Fibroblast of lung (primary cell): ENCODE results near the gene ADRM1. TPM values are rescaled to one million over a fixed set of nuclear protein-coding genes. Genes with fewer than 3 reads are reported as not detected.

Experiments
- DNase-seq, 2 donors: peaks; one replicate each; pipeline versions ENCODE4 v3.0.0 to v3.0.0-alpha.2; 2010; ENCODE audit warnings: low read depth in 2 of 2
- H2AFZ ChIP-seq: 2 replicates; pipeline ENCODE4 v1.5.1; 2012; ENCODE audit warnings: low read length, control low read depth, inconsistent platforms
- H3K27ac ChIP-seq: 2 replicates; pipeline ENCODE4 v1.5.1; 2011; ENCODE audit warnings: low read length, control low read depth; ENCODE audit not compliant: insufficient read depth
- H3K27me3 ChIP-seq: 2 replicates; pipeline ENCODE4 v1.5.1; 2011; ENCODE audit warnings: mild to moderate bottlenecking, low read length; ENCODE audit not compliant: control insufficient read depth, insufficient read depth
- H3K36me3 ChIP-seq: 2 replicates; pipeline ENCODE4 v1.5.1; 2011; ENCODE audit warnings: low read length; ENCODE audit not compliant: control insufficient read depth, insufficient read depth
- H3K4me1 ChIP-seq: 2 replicates; pipeline ENCODE4 v1.5.1; 2011; ENCODE audit warnings: low read length; ENCODE audit not compliant: control insufficient read depth, insufficient read depth; ENCODE audit errors: extremely low read depth
- H3K4me2 ChIP-seq: 2 replicates; pipeline ENCODE4 v1.5.1; 2011; ENCODE audit warnings: low read length, control low read depth; ENCODE audit not compliant: insufficient read depth; ENCODE audit errors: extremely low read depth
- H3K4me3 ChIP-seq, 4 experiments: fragments of 200-600 bp in 1 of 4; sonication (generic) in 1 of 4; replicated peaks in 1 of 4; 2 replicates each; pipeline ENCODE4 v1.5.1; 2011 to 2016; ENCODE audit warnings: low read length in 4 of 4, low read depth in 3 of 4, mild to moderate bottlenecking in 3 of 4, control low read depth in 2 of 4, inconsistent platforms in 1 of 4, mixed read lengths in 1 of 4; ENCODE audit not compliant: insufficient read depth in 1 of 4; ENCODE audit errors: control extremely low read depth in 1 of 4
- H3K79me2 ChIP-seq: 2 replicates; pipeline ENCODE4 v1.5.1; 2012; ENCODE audit warnings: mild to moderate bottlenecking, low read length, inconsistent platforms; ENCODE audit not compliant: control insufficient read depth, insufficient read depth
- H3K9ac ChIP-seq: 2 replicates; pipeline ENCODE4 v1.5.1; 2011; ENCODE audit warnings: mild to moderate bottlenecking, low read length, control low read depth; ENCODE audit not compliant: insufficient read depth
- H3K9me3 ChIP-seq: 2 replicates; pipeline ENCODE4 v1.5.1; 2012; ENCODE audit warnings: low read depth, low read length; ENCODE audit not compliant: control insufficient read depth, insufficient read depth
- H4K20me1 ChIP-seq: 2 replicates; pipeline ENCODE4 v1.5.1; 2011; ENCODE audit warnings: low read length; ENCODE audit not compliant: control insufficient read depth, insufficient read depth; ENCODE audit errors: extremely low read depth
- EZH2 ChIP-seq: IDR thresholded peaks from 2 replicates; pipeline ENCODE4 v1.5.1; 2012; ENCODE audit warnings: low read length, control low read depth, mild to moderate bottlenecking; ENCODE audit errors: missing control alignments
- polyA plus RNA-seq, 2 donors: library from polyadenylated mRNA; depleted of rRNA in 1 of 2; stranded (reverse) in 1 of 2; unstranded in 1 of 2; fragments of >200 nt; gene quantifications; 2 replicates each; pipeline ENCODE4 v1.2.1, GENCODE V29; 2011 to 2012; ENCODE audit warnings: missing spikeins in 1 of 2
- total RNA-seq: library from RNA; depleted of rRNA; stranded (reverse); fragments of >200 nt; gene quantifications from 2 replicates; pipeline ENCODE4 v1.2.1, GENCODE V29; 2014
- TF ChIP-seq, protein P1 (sequence below), 2 donors: IDR thresholded peaks in 1 of 2; conservative IDR thresholded peaks in 1 of 2; 1 replicate in 1 of 2; 2 replicates in 1 of 2; pipeline ENCODE4 v1.5.1; 2011 to 2012; ENCODE audit warnings: low read length in 2 of 2, control low read depth in 1 of 2, inconsistent platforms in 1 of 2, low read depth in 1 of 2, mild to moderate bottlenecking in 1 of 2

ADRM1 gene
- total and polyA plus RNA-seq, 2 donors (not counting 1 experiment from before 2014, with no cell fraction given), result 41.2 to 71.3 TPM

DNA sequence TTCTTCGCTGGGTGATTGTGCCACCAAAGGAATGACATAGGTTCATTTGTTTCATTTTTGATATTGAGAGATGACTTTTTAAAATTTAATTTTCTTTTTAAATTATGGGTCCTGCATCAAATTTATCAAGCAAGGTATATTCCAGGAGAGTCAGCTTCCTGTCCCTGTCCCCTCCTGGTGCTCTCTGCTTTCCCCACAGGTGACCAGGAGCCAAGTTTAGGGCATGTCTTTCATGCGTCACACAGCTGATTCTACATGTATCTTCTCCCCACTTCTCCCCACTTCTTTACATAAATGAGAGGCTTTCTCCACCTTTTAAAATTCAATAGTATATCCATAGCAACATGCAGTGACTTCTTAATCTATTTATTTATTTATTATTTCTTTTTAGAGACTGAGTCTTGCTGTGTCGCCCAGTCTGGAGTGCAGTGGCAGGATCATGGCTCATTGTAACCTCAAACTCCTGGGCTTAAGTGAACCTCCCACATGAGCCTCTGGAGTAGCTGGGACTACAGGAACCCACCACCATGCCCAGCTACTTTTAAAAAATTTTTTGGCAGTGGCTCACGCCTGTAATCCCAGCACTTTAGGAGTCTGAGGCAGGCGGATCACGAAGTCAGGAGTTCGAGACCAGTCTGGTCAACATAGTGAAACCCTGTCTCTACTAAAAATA lies 34.4 kb upstream of the ADRM1 start:
- H4K20me1 ChIP-seq, result no peaks in the 10 kb centered on the region
- H2AFZ ChIP-seq, result no peak overlapping the region
- H3K79me2 ChIP-seq, result no peaks in the 10 kb centered on the region
- no peak for DNase-seq
- H3K9ac ChIP-seq, result no peak overlapping the region
- H3K27me3 ChIP-seq, result no peaks in the 10 kb centered on the region
- no peak overlapping the region for H3K4me2 ChIP-seq
- H3K36me3 ChIP-seq, result peaks cover 3% of the 10 kb centered on the region
- H3K4me3 ChIP-seq, result no peak overlapping the region
- TF ChIP-seq, protein P1, sequence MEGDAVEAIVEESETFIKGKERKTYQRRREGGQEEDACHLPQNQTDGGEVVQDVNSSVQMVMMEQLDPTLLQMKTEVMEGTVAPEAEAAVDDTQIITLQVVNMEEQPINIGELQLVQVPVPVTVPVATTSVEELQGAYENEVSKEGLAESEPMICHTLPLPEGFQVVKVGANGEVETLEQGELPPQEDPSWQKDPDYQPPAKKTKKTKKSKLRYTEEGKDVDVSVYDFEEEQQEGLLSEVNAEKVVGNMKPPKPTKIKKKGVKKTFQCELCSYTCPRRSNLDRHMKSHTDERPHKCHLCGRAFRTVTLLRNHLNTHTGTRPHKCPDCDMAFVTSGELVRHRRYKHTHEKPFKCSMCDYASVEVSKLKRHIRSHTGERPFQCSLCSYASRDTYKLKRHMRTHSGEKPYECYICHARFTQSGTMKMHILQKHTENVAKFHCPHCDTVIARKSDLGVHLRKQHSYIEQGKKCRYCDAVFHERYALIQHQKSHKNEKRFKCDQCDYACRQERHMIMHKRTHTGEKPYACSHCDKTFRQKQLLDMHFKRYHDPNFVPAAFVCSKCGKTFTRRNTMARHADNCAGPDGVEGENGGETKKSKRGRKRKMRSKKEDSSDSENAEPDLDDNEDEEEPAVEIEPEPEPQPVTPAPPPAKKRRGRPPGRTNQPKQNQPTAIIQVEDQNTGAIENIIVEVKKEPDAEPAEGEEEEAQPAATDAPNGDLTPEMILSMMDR (conservative IDR thresholded peaks at IDR 0.05 in 1 of 2, IDR thresholded peaks at IDR 0.05 in 1 of 2; ENCODE audit: low read depth in 1 of 2, low read length in 2 of 2), result no peak
- no peak for TF ChIP-seq EZH2
- no peaks in the 10 kb centered on the region for H3K4me1 ChIP-seq
- H3K27ac ChIP-seq, result no peak overlapping the region
- no peaks in the 10 kb centered on the region for H3K9me3 ChIP-seq

DNA sequence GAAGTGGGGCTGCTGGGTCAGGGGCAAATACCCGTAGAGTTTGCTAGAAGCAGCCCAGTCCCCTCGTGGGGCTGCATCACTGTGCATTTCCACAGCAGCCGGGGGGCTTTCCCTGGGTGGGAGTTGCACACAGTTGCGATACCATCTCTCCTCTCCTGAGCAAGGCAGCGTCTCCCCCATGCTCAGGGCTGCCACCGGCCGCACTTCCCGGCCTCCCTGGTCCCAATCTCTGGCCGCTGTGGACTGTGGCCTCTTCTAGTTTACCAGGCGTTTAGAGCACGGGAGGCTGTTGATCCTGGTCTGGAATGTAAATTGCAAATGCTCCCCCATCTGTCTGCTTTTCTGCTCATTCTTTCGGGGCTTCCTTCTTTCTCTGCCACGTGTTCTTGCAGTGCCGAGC lies 33.4 kb upstream of the ADRM1 start:
- H3K4me1 ChIP-seq, result no peaks in the 10 kb centered on the region
- H3K79me2 ChIP-seq, result no peaks in the 10 kb centered on the region
- no peaks in the 10 kb centered on the region for H3K9me3 ChIP-seq
- H3K4me2 ChIP-seq, result no peak overlapping the region
- no peak for TF ChIP-seq EZH2
- TF ChIP-seq, protein P1 (conservative IDR thresholded peaks at IDR 0.05 in 1 of 2, IDR thresholded peaks at IDR 0.05 in 1 of 2; ENCODE audit: low read depth in 1 of 2, low read length in 2 of 2), result no peak
- no peak overlapping the region for H3K4me3 ChIP-seq
- no peak overlapping the region for H3K9ac ChIP-seq
- H4K20me1 ChIP-seq, result no peaks in the 10 kb centered on the region
- no peak overlapping the region for H2AFZ ChIP-seq
- no peaks in the 10 kb centered on the region for H3K27me3 ChIP-seq
- H3K27ac ChIP-seq, result no peak overlapping the region
- no peak for DNase-seq
- H3K36me3 ChIP-seq, result peaks cover 3% of the 10 kb centered on the region

DNA sequence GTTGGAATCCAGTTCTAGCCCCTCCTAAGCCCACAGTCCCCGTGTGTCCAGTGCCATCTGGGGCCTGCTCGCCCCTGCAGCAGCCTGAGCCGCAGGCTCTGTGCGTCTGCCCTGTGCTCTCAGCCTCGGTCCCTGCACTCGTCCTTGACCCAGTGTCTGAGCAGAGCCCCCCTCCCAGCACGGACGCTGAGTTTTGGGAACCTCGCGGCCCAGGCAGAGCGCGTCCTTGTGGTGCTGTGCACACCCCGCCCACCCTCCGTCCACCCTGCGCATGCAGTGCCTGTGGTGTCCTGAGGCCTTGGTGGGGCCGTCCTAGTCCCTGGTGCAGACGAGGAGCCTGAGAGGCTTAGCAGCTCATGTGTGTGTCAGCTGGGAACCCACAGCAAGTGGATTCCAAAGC lies 32.9 kb upstream of the ADRM1 start:
- no peaks in the 10 kb centered on the region for H3K9me3 ChIP-seq
- no peak for TF ChIP-seq EZH2
- TF ChIP-seq, protein P1 (conservative IDR thresholded peaks at IDR 0.05 in 1 of 2, IDR thresholded peaks at IDR 0.05 in 1 of 2; ENCODE audit: low read depth in 1 of 2, low read length in 2 of 2), result no peak
- DNase-seq, result no peak
- H3K9ac ChIP-seq, result no peak overlapping the region
- H2AFZ ChIP-seq, result no peak overlapping the region
- no peak overlapping the region for H3K4me3 ChIP-seq
- peaks cover 3% of the 10 kb centered on the region for H3K36me3 ChIP-seq
- no peak overlapping the region for H3K4me2 ChIP-seq
- H3K79me2 ChIP-seq, result no peaks in the 10 kb centered on the region
- no peaks in the 10 kb centered on the region for H3K4me1 ChIP-seq
- H3K27ac ChIP-seq, result no peak overlapping the region
- H4K20me1 ChIP-seq, result no peaks in the 10 kb centered on the region
- no peaks in the 10 kb centered on the region for H3K27me3 ChIP-seq
